Hippocampal formation (tissue), 2 donors: ENCODE data around the gene GLUD1.
"Not testable (repeated sequence)": the region's sequence is repeated elsewhere in the genome, so short reads cannot be mapped to it uniquely, and the experiment has no call there.

Experiments
- DNase-seq, 2 donors: peaks; one replicate each; lab custom pipeline; 2025; lab: John Stamatoyannopoulos, UW

Gene GLUD1

GRCh38 chr10:87094373-87095235 lies at the start of gene GLUD1, which contains the start of gene SHLD2:
GLUD1 (minus strand) TSS chr10:87094843; CDS start chr10:87094769, 74 bp downstream.
SHLD2 (plus strand) TSS chr10:87095206; CDS start chr10:87151355, 56,149 bp downstream.
- peak; percentile 86 to 91 for DNase-seq

GRCh38 chr10:87143109-87143418 lies 48.4 kb upstream of the GLUD1 start:
- DNase-seq, result not testable (repeated sequence)

DNA sequence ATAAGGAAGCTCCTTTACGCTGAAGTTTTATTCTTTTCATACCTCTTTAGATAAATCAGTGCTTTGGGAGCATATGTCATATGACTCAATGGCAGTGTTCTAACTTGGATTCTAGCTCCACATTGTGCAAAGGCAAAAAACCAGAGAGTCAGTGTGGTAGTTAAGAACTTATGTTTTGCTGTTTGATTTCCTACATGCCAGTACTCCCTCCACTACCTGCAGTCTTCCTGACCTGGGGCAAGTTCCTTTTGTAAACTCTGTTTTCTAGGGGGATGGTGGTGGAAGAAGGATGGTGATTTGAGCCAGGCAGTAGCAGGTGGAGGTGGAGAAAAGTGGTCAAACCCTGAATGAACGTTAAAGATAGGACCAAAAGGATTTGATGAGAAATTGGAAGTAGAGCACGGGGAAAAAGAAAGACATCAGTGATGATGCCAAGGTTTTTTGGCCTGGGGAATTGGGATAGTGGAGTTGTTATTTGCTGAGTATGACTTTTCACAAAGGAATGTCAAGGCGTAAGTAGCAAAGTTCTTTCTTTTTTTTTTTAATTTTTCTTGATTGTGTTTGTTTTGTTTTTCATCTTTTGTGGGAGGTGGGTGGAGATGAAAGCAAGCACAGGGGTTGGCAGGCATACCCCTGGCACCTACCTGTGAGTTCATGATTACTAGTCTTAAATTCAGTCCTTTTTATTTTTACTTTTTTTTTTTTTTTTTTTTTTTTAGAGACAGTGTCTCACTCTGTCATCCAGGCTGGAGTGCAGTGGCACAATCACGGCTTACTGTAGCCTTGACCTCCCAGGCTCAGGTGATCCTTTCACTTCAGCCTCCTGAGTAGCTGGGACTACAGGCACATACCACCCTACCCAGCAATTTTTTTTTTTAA lies 47.8 kb upstream of the GLUD1 start:
- not testable (repeated sequence) for DNase-seq

GRCh38 chr10:87137478-87137877 lies 42.8 kb upstream of the GLUD1 start:
- not testable (repeated sequence) for DNase-seq

DNA sequence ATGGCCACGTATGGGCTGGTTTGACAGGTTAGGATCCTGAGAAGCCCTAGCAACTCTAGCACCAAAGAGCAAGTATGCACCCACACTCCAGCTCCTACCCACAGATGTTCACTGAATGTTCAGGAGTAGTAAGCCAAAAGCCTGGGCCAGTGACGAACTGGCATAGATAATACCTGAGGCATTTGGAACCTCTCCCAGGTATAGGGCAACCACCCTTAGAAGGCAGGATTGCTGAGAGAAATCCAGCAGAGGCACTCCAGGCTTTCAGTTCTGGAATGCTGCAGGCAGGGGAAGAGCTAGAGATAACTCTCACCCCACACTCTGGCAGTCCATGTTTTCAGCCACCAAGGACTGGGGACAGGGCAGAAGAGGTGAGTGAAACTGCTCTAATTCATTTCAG lies 39.8 kb upstream of the GLUD1 start:
- not testable (repeated sequence) for DNase-seq

- not testable (repeated sequence) for DNase-seq
These were observed 39.3 kb upstream of the GLUD1 start for GRCh38 chr10:87133936-87134335.

DNA sequence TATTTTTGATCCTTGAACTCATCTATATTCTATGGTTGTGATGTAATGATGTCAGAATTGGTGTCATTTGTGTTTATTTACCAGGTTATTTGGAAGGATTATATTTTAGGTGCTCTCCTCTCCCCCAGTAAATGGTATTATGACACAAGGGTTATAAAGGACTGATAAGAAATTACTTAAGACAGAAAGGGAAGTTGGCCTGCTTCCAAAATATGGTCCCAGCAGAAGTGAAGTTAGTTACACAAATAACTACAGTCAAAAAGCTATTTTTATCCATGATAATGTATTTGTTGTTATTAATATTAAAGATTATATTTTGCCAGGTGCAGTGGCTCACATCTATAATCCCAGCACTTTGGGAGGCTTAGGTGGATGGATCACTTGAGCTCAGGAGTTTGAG lies 37.5 kb upstream of the GLUD1 start:
- DNase-seq, result not testable (repeated sequence)

DNA sequence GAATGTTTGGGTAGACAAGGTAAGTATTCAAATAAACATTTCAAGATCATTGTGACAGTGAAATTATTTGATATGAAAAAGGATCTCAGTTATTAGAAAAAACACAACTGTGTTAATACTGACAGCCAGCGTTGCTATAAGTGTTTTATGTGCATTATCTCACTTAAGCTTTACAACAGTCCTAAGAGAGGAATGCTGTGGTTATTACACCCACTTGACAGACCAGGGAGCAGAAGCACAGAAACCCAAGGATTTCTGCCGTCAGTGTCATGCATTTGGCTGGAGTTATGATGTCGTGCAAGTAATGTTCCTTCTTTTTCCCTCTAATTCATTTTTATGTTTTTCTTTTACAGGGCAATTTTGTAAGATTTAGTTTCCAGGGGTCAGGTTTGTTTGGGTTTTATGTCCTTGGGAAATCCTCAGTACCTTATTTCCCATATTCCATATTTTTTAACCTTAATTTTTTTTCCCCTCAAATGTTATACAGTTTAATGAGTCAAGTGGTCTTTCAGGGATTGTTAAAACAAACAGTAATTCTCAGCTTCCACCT lies 33.0 kb upstream of the GLUD1 start:
- DNase-seq, result not testable (repeated sequence)

DNA sequence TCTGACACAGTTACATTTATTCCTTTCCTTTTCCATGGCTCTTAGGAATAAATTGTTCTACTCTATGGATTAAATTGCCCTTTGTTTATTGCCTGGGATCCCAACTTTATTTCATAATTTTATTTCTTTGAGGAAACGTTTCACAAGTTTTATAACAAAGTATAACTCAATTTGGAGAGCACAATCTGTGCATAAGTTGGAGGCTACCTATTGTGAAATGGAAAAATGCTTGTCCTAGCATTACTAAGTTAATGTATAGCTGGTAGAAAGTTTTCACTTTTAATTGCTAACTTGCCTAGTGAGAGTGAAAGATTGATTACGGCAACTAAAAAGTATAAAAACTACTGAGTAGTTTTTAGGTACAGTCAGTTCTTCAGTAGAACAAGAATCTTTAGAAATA lies 32.4 kb upstream of the GLUD1 start:
- DNase-seq, result not testable (repeated sequence)

- DNase-seq, result not testable (repeated sequence)
These were observed 28.7 kb upstream of the GLUD1 start for GRCh38 chr10:87123351-87123750.

DNA sequence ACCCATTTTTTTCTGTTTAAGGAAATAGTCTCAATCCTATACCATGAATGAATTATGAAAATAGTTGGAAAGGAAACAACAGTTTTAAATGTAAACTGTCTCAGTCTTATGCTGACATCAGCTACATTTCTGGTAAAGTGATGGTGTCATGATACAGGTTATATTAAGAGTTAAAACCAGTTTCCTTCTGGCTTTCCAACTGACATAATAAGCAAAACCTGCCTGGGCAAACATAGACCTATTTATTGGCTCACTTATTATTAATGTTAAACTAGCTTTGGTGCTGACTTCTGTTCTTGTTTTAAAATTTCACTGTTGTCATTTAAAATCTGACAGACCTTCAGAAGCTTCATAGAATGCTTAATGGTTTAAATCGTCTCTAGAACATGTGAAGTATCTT lies 24.4 kb upstream of the GLUD1 start:
- DNase-seq, result not testable (repeated sequence)

DNA sequence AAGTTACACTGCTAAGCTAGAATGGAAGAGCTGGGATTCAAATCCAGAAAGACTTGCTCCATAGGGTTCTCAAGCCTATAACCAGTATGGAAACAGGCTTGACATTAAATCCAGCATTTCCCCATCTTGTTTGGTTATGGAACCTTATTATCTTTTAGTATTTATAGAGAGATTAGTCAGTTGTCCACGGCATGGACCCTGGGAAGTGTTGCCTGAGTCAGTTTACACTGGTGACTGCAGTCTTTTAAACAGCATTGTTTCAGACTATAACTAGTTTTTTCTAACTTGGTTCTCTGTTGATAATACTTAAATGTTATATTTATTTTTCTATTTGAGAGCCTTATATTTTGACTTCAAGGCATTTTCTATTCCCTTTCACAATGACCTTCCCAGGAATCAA lies 23.5 kb upstream of the GLUD1 start:
- DNase-seq, result not testable (repeated sequence)

- DNase-seq, result no peak
These were observed 10.9 kb upstream of the GLUD1 start for GRCh38 chr10:87105446-87106124.

DNA sequence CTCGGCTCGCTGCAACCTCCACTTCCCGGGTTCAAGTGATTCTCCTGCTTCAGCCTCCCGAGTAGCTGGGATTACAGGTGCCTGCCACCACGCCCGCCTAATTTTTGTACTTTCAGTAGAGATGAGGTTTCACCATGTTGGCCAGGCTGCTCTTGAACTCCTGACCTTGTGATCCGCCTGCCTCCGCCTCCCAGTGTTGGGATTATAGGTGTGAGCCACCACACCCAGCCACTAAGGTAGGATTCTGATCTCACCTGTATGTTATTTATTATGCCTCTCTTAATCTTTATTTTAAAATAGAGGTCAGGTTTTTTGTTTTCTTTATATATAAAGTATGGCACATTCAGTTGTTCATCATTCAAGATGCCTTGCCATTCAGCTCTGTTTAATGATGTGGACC lies 10.1 kb upstream of the GLUD1 start:
- DNase-seq, result not testable (repeated sequence)

DNA sequence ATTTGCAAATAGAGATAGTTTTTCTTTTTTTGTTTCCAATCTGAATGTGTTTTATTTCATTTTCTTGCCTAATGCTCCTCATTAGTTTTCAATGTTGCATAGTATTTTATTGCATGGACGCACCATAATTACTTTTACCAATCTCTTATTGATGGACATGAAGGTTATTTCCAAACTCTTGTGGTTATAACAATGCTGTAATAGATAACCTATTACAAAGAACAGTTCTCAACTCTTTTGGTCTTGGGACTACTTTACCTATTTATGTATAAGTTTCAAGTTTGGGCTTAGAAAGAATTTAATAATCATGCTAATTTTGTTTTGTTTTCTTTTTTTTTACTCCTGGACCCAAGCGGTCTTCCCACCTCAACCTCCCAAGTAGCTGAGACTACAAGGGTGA lies 7.4 kb upstream of the GLUD1 start:
- no peak for DNase-seq

DNA sequence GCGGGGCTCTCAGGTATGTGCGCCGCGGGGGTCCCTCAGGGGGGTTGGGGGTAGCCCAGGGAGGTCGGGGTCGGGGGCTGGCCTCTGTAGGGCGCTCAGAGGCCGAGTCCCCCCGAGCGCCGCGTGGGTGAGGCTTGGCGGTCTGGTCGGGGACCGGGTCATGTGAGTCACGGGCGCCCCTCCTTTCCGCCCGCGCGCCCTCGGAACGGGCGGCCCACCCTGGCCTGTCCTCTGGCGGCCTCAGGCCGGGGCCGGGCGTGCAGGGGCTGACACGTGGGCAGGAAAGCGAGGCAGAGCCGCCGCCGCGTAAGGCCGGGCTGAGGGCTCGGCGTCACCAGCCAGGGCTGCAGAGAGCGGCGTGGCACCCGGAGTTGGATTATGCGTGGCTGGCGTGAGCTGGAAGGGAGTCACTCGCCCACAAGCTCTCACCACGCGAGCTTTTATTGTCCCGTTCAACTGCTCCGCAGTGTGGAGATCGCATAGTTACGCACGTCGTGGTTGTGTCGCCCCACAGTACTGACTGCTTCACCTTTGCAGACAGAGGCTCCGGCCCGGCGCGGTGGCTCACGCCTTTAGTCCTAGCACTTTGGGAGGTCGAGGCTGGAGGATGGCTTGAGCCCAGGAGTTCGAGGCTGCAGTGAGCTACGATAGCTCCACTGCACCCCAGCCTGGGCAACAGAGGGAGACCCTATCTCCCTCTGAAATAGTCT lies 748 bp upstream of the GLUD1 start:
- peak; percentile 53 to 86 for DNase-seq

DNA sequence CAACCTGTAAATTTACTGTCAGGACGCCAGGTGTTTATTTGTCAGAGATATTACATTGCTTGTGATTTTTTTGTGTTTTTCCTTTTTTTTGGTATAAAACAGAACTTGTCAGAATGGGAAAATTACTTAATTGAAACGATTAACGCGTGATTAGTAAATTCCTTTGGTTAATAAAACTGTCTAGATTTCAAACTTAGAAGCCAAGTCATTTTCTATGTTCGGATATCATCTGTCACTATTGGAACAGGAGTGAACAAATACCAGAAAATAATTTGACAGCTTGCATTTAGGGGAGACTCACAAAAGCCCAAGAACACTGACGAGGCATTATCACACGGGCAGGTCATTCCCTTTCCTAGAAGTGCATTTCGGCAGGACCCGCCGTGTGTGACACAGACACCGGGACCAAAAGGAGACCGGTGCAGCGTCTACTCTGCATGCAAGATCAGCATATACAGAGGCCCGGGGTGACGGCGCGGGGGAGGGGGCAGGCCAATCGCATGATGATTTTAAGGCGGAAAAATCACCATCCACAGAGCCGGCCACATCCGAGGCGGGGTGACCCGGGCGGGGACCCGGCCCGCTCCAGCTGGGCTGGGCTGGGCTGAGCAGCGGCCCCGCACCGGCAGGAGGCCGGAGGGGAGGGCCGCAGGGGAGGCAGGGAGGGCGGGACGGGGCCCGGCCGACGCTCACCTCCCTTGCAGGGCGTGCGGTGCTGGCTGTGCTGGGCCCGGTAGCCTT lies 841 bp downstream of the GLUD1 start:
- DNase-seq, result peak in 1 of 2 donors; percentile 50

GRCh38 chr10:87092861-87093631 lies 1.6 kb downstream of the GLUD1 start:
- no peak for DNase-seq

DNA sequence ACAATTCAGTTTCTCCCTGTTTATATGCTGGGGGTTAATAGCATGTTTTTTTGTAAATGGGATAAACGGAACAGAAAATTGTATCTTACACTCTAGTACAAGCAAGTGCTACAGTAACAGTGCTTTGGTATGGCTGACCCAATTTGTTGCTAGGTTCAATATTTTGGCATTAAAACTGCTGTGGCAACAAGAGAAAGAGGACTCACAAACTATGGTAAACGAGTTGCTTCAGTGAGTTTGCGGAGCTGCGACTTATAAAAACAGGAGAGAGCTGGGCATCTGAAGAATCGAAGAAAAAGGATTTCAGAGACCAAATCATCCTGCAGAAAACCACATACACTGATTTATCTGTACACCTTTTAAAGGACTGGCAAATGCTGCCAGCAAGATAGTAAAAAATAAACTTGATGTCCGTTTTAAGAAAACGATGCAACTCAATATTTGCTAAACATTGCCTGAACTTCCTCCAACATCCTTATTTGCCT lies 2.2 kb downstream of the GLUD1 start:
- DNase-seq, result no peak
